Hepatocyte (in vitro differentiated cells): ENCODE data around the gene ZFHX3.

ENCODE experiments used
- CTCF ChIP-seq: fragments of 200-600 bp; sonication (generic); IDR thresholded peaks from 2 replicates; pipeline ENCODE4 v1.5.1; 2016; ENCODE audit warnings: antibody characterized with exemption, mild to moderate bottlenecking; ENCODE audit not compliant: poor library complexity
- EZH2 ChIP-seq: fragments of 200-600 bp; sonication (generic); IDR thresholded peaks from 2 replicates; pipeline ENCODE4 v1.6.1; 2016; ENCODE audit warnings: antibody characterized with exemption, mild to moderate bottlenecking, borderline replicate concordance
- EZH2phosphoT487 ChIP-seq: fragments of 200-600 bp; sonication (generic); IDR thresholded peaks from one replicate; pipeline ENCODE4 v1.6.1; 2018; ENCODE audit warnings: antibody characterized with exemption, mild to moderate bottlenecking, low read depth, moderate library complexity; ENCODE audit not compliant: unreplicated experiment, severe bottlenecking

- TF ChIP-seq CTCF (no peak), EZH2phosphoT487 (no peak), EZH2 (peak; percentile 71)
Measured at GRCh38 chr16:73066331-73066926, 18.5 kb upstream of the ZFHX3 start.
